Measurements from ENCODE around the gene PDE11A. TPM values are rescaled to one million over a fixed set of nuclear protein-coding genes. Genes with fewer than 3 reads are reported as not detected.
"Not testable (repeated sequence)": the region's sequence is repeated elsewhere in the genome, so short reads cannot be mapped to it uniquely, and the experiment has no call there.

The PDE11A gene
- total RNA-seq, 1 donor from 2014 or later, result 1.00 TPM

DNA sequence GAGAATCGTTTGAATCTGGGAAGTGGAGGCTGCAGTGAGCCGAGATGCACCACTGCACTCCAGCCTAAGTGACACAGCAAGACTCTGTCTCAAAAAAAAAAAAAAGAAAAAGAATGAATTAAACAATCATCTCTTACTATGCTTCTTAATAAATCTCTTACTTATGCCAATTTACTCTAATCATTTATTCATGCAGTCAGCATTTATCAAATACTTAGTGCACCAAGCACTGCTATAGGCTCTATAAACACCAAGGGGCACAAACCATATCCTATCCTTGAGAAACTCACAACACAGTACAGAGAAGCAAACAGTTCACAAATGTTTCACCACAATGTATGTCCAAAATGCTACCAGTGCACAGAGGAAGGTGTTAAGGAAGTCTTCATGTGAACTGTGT, 189.4 kb downstream of the PDE11A start:
- no peak for DNase-seq (ENCODE audit: low spot score)

- no peak for DNase-seq (ENCODE audit: low spot score)
These were observed 190.1 kb downstream of the PDE11A start for GRCh38 chr2:177882501-177882900.

DNA sequence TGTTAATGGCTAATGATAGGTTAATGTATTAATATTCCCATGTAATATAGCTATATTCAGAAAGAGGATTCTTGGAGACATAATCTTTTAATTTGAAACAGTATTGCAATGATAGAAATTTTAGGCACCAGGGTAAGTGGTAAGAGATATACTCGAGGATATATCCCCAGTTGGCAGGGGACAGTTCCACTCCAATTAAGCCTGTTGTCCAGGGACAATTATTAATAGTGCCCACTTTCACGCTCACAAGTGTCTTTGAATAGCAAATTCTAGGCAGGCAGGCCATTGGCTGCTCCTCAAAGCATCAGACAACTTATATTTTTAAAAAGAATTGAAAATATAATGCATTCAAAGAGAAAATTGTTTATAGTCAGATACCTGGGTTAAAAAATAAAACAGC, 190.7 kb downstream of the PDE11A start:
- DNase-seq (ENCODE audit: low spot score), result no peak

- DNase-seq (ENCODE audit: low spot score), result no peak
These were observed 191.4 kb downstream of the PDE11A start for GRCh38 chr2:177881008-177881747.

DNA sequence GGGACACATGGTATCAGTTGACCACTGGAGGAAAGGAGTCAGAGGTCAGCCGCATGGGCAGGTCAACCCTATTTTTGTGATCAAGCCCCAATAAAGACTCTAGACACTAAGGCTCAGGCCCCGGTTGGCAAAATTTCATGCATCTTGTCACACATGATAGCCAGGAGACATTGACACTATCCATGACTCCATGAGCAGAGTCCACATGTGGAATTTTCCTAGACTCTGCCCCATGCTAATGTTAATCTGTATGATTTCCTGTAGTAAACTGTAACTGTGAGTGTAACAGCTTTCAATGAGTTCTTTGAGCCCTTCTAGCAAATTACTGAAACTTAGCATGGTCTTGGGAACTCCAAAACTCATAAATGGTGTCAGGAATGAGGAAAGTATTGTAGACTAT, 192.3 kb downstream of the PDE11A start:
- DNase-seq (ENCODE audit: low spot score), result no peak

DNA sequence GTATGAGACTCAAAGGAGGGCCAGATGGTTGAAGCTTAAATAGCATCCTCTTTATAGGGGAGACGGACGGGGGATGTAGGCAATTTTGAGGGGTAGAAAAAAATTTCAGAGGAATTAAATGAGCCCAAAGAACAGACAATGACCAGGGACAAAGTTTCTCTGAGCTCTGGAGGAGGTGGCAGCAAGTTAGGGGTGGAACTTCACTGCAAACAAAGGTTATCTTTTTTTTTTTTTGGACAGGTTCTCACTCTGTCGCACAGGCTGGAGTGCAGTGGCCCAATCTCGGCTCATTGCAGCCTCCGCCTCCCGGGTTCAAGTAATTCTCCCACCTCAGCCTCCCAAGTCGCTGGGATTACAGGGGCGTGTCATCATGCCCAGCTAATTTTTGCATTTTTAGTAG, 195.6 kb downstream of the PDE11A start:
- no peak for DNase-seq (ENCODE audit: low spot score)

DNA sequence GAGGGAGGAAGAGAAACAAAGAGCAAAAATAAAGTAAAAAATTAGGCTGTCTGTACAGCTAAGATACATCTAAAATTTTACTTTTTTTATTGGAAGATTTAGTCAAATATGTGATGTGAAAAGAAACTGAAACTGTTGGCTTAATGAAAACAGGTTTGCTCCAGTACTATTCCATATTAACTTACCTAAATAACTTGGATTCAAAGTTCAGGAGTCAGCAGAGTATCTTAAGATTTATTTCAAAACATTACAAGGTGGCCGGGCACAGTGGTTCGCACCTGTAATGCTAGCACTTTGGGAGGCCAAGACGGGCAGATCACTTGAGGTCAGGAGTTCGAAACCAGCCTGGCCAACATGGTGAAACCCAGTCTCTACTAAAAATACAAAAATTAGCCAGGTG, 197.9 kb downstream of the PDE11A start:
- DNase-seq (ENCODE audit: low spot score), result no peak

DNA sequence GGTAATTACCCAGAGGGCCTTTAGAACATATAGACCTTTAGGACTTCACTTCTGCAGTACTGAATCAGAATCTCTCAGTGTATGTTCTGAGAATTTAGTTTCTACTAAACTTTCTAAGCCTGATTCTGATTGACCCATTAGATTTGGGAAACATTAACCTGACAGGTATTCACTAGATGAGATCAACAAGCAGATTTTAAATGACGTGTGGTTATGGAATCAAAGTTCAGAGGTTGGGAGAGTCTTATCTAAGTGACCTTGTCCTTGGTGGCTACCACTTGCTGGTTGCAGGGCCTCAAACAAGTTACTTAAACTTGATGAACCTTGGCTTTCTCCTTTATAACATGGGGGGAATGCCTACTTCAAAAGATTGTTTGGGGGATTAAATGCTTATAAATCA, 198.7 kb downstream of the PDE11A start:
- DNase-seq (ENCODE audit: low spot score), result no peak

DNA sequence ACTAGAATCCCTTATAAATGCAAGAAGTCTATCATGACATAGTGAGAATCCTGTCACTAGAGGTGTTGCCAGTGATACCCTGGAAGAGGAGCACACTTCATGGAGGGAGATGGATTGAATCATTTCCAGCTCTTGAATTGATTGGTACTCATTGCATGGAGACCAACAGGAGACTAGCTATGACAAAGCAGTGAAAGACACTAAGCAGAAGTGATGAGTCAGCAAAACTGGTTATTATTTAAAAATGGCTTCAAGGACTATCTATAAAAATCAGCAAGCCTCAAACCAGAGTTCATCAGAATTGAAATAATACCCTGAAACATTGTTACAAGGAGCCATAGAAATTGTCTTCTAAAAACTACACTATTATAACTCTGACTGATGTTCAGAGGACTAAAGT, 200.3 kb downstream of the PDE11A start:
- no peak for DNase-seq (ENCODE audit: low spot score)

- DNase-seq (ENCODE audit: low spot score), result no peak
These were observed 202.7 kb downstream of the PDE11A start for GRCh38 chr2:177869912-177870311.

- DNase-seq (ENCODE audit: low spot score), result no peak
These were observed 203.4 kb downstream of the PDE11A start for GRCh38 chr2:177869209-177869608.

DNA sequence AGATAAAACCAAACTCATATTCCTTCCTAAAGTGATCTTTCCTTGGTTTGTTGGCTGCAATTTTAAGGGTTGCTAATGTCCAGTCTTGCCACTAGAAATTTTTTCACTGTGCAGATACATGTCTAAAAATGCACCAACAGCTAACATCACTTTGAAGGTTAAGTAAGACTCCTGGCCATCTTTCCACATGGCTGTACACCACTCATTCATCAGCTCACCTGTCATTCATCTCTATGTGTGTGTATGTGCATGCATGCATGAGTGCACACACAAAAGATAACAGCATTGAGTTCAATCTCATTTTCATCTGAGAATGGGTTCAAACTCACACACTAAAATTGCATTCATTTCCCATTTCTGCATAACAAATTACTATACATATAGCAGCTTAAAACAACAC, 203.8 kb downstream of the PDE11A start:
- DNase-seq (ENCODE audit: low spot score), result no peak

GRCh38 chr2:177857538-177857937, 215.0 kb downstream of the PDE11A start:
- no peak for DNase-seq (ENCODE audit: low spot score)

- DNase-seq (ENCODE audit: low spot score), result no peak
These were observed 220.2 kb downstream of the PDE11A start for GRCh38 chr2:177852389-177852788.

DNA sequence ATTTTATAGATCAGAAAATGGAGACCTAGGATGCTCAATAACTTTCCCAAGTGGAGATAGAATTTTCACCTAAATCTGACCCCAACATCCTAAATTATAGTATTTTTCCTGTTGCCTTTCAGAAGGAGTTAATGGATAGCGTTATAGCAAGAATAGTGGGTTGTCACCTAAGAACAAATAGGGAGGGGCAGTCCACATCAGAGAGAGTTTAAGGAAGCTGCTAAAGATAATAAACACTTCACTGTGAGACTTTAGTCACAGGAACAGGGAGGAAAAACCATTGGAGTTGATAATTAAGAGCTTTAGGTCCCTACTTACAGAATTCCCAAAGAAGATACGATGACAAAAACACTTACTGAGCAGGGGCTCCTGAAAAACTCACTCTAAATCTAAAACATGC, 229.4 kb downstream of the PDE11A start:
- no peak for DNase-seq (ENCODE audit: low spot score)

DNA sequence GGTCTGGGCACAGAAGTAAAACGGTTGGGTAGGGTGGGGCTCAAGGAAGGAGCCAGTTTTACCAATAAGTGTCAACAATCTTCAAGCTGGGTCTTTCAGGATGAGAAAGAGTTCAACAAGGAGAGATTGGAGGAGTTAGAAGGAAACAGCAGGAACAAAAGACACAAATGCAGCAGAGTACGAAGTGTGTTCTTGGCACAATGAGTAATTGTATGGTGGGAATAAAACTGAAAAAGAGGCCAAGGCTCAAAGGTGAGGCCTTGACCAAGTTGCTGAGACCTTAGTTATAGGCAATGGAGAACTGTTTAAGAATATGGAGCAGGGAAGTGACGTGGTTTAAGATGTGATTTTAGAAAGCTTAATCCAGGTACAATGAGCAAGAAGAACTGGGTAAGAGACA, 230.3 kb downstream of the PDE11A start:
- no peak for DNase-seq (ENCODE audit: low spot score)

GRCh38 chr2:177835418-177836204, 237.0 kb downstream of the PDE11A start:
- not testable (repeated sequence) for DNase-seq (ENCODE audit: low spot score)

DNA sequence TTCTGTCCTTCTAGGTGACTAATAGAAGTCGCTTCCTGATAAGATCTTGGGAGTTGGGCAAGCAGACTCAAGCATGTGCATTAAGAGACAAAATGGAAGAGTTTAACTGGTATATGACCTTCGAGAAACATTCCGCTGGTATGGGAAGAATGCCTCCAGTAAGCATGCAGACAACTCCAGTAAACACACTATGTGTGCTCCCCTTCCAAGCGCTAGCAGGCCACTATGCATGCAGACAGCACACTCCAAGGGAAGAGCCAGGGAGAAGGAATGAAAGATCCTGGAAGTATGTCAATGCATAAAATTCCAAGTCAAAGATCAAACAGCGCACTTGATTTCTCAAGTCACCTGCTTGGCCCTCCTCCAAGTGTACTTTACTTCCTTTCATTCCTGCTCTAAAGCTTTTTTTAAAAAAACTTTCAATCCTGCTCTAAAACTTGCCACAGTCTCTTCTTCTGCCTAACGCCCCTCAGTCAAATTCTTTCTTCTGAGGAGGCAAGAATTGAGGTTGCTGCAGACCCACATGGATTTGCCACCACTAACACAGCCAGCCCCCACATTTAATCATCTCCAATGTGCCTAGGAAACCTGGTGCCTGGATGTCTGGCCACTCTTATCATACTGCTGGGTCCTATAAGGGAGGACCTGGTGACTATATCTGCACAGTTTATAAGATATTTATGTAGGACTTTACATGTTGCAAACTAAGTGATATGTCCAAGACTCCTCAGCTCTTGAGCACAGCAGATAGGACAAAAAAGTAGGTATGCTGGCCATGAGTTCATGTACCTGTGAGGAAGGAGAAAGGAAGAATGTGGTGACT, 239.8 kb downstream of the PDE11A start:
- no peak for DNase-seq (ENCODE audit: low spot score)

GRCh38 chr2:177830881-177831386, 241.6 kb downstream of the PDE11A start:
- DNase-seq (ENCODE audit: low spot score), result no peak

GRCh38 chr2:177828557-177828956, 244.0 kb downstream of the PDE11A start:
- no peak for DNase-seq (ENCODE audit: low spot score)

GRCh38 chr2:177826897-177827296, 245.7 kb downstream of the PDE11A start:
- DNase-seq (ENCODE audit: low spot score), result no peak

DNA sequence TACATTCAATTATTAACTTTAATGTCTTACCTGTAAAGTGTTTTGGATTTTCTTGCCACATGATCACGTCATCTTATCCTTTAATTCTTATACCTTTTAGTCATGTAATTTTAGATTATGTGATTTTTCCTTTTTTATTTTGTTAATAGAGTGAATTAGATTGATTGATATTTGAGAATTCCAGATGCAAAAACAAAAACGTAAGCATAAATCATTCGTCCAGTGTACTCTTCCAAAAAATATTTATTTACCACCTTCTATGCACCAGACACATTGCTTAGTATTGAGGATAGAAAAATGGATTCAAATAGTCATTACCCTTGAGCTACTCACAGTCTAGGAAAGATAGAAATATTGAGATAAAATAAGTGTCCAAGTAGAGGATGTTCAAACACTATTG, 249.6 kb downstream of the PDE11A start:
- no peak for DNase-seq (ENCODE audit: low spot score)

Data from mesenteric fat pad (tissue), 1 donor.